SKM-1 (cell line): ENCODE measurements around the gene CHAD.

ENCODE experiments used
- DNase-seq: peaks from one replicate; lab custom pipeline; 2025; ENCODE audit not compliant: unreplicated experiment; lab: John Stamatoyannopoulos, UW

Gene CHAD

GRCh38 chr17:50458701-50459676 is 9.7 kb downstream of the CHAD start:
- DNase-seq, result no peak

- no peak for DNase-seq
Measured at GRCh38 chr17:50458270-50458669, 10.4 kb downstream of the CHAD start.

GRCh38 chr17:50457621-50458020 is 11.1 kb downstream of the CHAD start:
- DNase-seq, result no peak

GRCh38 chr17:50453901-50454300 is 14.8 kb downstream of the CHAD start:
- DNase-seq, result no peak

- no peak for DNase-seq
Measured at GRCh38 chr17:50452630-50453300, 15.9 kb downstream of the CHAD start.

- no peak for DNase-seq
Measured at GRCh38 chr17:50451943-50452629, 16.6 kb downstream of the CHAD start.

GRCh38 chr17:50448643-50449042 is 20.0 kb downstream of the CHAD start:
- no peak for DNase-seq

GRCh38 chr17:50447870-50448595 is 20.6 kb downstream of the CHAD start:
- no peak for DNase-seq

- DNase-seq, result no peak
Measured at GRCh38 chr17:50445730-50446325, 22.9 kb downstream of the CHAD start.

GRCh38 chr17:50444841-50445715 is 23.6 kb downstream of the CHAD start:
- no peak for DNase-seq

- DNase-seq, result no peak
Measured at GRCh38 chr17:50443505-50443974, 25.1 kb downstream of the CHAD start.

- DNase-seq, result no peak
Measured at GRCh38 chr17:50440838-50441829, 27.5 kb downstream of the CHAD start.

GRCh38 chr17:50440172-50440837 is 28.4 kb downstream of the CHAD start:
- no peak for DNase-seq

- no peak for DNase-seq
Measured at GRCh38 chr17:50439008-50439407, 29.7 kb downstream of the CHAD start.

- DNase-seq, result no peak
Measured at GRCh38 chr17:50437409-50437808, 31.3 kb downstream of the CHAD start.

GRCh38 chr17:50432125-50432762 is 36.4 kb downstream of the CHAD start:
- DNase-seq, result no peak
